Stimulated activated naive CD4-positive, alpha-beta T cell (primary cell): ENCODE results near the gene VTI1B.
"Not testable (repeated sequence)": the region's sequence is repeated elsewhere in the genome, so short reads cannot be mapped to it uniquely, and the experiment has no call there.

Experiments
- DNase-seq, 6 experiments: peaks; one replicate each; lab custom pipeline; 2025; lab: John Stamatoyannopoulos, UW

Gene VTI1B, protein sequence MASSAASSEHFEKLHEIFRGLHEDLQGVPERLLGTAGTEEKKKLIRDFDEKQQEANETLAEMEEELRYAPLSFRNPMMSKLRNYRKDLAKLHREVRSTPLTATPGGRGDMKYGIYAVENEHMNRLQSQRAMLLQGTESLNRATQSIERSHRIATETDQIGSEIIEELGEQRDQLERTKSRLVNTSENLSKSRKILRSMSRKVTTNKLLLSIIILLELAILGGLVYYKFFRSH

DNA sequence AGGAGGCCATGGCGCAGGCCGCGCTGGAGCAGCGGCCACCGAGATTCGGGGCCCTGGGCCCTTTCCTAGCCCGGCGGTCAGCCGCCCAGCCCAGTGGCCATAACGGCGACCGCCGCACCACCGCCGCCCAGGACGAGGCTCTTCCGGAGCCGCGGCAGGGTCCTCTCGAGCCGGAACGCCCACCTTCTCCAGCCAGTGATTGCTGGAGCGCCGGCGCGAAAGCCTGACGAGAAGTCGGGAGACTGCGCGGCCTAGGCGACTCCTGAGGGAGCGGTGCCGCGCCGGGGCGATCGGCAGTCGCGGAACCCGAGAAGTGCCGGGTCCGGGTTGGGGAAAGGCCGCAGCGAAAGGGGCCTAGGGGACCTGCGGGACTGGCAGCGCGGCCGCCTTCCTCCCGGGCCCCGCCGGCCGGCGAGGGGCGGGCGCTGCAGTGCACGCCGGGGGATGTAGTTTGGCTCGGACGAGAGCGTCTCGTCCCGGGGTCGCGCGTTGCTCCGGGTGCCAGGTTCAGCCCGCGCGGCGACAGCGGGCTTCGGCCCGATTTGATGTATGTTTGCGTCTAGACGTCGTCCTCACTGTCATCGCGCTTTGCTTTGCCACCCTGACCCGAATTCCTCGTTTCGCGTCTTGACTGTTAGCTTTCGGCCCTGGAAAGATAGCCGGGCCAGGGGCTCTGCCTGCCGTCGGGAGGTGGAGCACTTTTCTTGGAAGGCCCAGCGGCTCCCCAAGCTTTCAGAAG is at the start of gene VTI1B:
Gene VTI1B (minus strand): TSS at position 153 of the 739 bp plus-strand sequence. CDS start 143 bp downstream, at position 10.
- peak; percentile 64 to 91 (median 80) for DNase-seq

DNA sequence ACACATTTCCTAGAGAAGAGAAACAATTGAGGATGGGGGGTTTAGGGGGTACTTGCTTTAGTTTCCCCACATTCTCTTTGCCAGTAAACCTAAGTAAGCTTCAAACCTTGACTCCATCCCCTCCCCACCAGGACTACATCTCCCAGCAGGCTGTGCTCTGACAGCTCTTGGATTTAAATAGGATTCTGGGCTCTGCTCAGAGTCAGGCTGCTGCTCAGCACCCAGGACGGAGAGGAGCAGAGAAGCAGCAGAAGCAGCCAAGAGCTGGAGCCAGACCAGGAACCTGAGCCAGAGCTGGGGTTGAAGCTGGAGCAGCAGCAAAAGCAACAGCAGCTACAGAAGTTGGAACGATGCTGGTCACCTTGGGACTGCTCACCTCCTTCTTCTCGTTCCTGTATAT is 47.9 kb upstream of the VTI1B start:
- no peak for DNase-seq

DNA sequence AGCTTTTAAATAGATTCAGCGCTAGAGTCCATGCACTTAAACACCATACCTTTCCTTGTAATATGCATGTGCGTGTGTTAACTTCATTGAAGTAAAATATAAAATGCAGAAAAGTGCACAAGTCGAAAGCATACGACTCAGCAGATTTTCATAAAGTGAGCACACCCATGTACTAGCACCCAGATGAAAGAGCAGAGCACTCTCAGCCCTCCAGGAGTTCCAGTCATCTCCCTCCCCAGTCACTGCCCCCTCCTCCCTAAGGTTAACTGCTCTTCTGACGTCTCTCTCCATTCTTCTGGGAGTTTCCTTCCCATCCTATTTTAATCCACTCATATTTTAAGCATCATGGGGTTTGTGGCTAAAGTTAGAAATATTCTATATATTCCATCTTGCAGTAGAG is 47.4 kb upstream of the VTI1B start:
- DNase-seq, result no peak

DNA sequence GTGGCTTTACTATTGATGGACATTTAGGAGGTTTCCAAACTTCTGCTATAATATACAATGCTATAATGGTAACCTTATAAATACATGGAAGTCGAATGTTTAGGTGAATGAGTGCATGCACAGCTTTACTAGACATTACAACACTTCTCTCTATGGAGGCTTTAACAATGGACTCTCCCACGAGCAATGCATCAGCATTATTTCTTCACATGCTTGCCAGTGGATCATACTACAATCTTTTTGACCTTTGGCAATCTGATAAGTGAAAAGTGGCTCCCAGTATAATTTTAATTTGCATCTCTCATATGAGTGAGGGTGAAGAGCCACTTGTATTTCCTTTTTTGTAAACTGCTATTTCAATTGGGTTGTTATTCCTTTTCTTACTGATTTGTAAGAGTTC is 45.4 kb upstream of the VTI1B start:
- no peak for DNase-seq

DNA sequence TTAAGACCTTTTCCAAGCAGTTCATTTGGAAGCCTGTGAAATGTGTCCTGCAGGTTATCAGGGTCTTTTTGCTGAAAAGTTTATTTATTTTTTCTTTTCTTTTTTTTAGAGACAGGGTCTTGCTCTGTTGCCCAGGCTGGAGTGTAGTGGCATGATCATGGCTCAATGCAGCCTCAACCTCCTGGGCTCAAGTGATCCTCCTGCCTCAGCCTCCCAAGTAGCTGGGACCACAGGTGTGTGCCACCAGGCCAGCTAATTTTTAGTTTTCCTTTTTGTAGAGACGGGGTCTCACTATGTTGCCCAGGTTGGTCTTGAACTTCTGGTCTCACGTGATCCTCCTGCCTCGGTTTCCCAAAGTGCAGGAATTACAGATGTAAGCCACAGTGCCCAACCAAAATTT is 45.0 kb upstream of the VTI1B start:
- DNase-seq, result not testable (repeated sequence)

DNA sequence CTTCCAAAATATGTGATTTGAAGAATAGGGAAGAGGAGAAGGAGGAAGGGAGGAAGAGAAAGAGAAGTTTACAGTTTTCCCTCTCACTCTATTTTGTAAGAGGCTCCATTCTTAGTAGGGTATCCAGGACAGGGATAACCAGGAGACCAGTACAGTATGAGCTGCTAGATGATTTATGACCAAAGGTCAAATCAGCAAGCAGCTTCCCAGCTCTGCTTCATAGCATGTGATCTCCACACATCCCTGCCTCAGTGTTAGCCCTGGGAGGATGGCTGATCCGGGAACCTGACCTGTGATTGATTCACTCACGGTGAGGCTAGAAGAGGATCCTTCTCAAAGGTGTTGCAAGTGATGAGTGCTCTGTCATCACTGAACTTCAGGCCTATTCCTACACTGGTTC is 43.8 kb upstream of the VTI1B start:
- DNase-seq, result no peak

DNA sequence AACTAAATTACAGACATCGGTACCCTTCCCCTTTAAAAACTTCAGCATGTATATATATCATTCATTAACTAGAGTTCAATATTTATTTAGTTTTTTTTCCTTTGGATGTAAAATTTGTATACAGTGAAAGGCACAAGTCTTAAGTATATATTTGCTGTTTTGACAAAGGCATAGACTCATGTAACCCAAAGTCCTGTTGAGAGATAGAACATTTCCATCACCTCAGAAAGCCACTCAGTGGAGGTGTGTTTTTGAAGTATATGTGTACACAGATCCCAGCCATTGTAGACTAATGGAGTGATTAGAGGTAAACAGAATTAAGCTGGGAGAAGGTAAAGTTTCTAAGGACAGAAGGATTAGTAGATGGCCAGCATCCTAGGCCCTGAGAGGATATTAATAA is 42.6 kb upstream of the VTI1B start:
- DNase-seq, result no peak

DNA sequence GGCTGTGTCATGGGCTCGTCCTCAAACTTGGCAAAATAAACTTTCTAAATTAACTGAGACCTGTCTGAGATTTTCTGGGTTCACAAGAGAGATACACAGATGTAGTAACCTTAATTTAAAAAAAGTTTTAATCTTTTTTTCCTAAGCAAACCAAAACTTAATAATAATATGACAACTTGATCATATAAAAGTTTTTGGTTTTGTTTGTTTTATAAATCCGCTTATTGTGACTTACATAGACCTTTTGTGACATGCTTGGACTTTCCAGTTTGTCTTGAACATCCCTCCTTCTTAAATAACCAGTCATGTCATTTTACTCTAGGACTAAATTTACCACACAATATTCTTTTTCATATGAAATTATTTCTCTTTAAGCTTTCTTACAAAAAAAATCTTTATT is 35.8 kb upstream of the VTI1B start:
- no peak for DNase-seq

DNA sequence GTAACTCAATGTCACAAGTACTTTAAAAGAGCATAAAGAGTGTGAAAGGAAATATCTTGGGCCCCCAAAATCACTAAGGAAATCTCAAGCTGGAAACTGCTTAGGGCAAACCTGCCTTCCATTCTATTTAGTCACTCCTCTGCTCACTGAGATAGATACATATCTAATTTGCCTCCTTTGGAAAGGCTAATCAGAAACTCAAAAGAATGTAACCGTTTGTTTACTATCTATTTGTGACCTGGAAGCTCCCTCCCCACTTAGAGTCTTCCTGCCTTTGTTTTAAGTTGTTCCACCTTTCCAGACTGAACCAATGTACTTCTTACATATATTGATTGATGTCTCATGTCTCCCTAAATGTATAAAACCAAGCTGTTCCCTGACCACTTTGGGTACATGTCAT is 35.4 kb upstream of the VTI1B start:
- DNase-seq, result not testable (repeated sequence)

DNA sequence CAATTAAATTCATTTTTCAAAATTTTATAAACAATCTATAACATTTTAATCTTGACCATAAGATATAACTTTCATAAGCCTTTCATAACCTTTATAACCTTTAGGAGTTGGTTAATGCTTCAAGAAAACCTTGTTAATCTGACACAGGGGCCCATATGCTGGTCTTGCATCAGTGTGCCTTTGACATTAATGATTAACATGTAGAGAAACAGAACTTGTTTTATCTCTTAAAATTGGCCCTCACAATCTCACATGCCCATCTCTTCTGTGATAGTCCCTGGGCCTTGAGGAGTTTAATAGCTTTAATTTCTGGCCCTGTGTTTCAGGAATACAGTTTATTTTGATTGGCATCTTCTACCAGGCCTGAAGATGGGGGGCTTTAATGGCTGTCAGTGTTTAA is 34.9 kb upstream of the VTI1B start:
- not testable (repeated sequence) for DNase-seq

DNA sequence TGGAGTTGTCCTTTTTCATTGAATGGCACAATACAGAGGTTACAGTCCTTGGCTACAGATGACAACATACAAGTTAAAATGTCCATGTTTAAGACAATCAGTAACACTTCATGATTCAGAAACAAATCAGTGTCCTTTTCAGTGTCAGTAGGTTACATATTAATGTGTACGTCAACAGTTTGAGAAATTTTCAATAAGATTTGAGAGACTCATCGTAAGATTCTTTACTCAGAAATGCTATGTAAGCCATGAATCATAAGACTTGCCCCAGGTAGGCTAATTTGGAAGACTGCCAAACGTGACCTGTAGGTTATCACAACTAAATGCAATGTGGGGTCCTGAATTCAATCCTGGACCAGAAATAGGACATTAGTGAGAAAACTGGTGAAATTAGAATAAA is 30.8 kb upstream of the VTI1B start:
- no peak for DNase-seq

DNA sequence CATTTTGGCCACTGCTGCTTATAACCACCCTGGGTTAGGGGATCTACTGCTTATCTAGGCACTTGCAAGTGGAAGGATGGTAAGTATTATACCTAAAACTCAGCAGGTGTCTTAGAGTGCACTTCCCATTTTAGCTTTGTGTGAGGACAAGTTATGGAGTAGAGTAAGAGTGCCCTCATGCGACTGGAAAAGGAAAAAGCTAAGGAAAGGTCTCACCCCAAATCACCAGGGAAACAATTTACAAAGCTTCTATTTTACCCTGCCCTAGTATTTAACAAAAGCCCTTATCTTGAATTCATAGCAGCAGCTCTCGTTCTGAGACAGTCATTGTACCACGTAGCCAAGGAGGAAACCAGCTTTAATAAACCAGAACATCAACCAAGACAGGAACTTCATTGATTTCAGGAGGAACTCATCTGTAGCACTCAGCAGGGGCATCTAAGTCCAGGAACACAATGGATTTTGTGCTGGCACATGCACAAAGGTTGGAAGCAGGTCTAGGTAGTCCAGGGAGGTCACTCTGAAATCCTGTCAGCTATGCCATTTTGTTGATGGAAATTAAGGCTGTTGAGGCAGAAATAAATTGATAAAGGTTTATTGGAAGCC is 30.2 kb upstream of the VTI1B start:
- DNase-seq, result peak in 4 of 6 experiments; percentile 4 to 64 (median 48)

DNA sequence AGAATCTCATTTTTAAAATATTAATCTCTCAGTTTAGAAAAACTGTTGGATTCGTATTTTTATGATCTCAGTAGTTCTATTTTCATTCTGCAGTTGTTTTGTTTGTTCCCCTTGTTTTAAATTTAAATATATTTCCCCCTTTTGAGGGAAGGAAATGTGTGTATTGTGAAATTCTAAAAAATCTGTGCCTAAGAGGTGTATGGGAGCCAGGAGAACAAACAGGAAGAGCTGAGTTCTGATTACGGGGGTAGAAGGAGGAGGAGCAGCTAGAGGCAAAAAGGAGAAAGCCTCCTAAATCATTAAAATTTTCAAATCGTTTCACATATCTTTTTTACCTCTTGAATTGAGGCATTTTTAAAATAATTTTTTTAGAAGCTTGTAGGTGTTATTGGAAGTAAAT is 29.6 kb upstream of the VTI1B start:
- no peak for DNase-seq

DNA sequence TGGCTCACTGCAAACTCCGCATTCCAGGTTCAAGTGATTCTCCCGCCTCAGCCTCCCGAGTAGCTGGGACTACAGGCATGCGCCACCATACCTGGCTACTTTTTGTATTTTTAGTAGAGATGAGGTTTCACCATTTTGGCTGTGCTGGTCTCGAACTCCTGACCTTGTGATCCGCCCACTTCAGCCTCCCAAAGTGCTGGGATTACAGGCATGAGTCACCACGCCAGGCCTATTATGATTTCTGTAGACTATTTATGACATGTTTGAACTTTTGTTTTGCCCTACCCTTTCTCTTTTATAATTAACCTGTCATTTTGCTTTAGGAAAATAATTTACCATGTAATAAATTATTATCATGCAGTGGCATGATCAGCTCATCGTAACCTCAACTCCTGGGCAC is 27.1 kb upstream of the VTI1B start, which contains the start of gene RDH12:
Gene RDH12 (plus strand): TSS at position 395 of the 400 bp plus-strand sequence. CDS start 20,757 bp downstream, outside the sequence.
- DNase-seq, result not testable (repeated sequence)

DNA sequence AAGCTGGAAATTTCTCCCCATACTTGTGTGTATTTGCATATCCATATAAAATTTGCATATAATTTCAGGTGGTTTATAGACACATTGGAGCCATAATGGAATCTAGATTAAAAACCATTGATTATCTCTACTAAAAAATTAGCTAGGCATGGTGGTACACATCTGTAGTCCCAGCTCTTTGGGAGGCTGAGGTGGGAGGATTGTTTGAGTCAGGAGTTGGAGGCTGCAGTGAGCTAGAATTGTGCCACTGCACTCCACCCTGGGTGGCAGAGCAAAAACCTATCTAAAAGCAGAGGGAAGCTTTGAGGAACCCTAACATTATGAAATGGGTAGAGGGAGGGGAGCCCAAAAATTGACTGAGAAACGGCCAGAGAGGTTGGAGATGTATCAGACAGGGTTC is 23.7 kb upstream of the VTI1B start:
- DNase-seq, result no peak

DNA sequence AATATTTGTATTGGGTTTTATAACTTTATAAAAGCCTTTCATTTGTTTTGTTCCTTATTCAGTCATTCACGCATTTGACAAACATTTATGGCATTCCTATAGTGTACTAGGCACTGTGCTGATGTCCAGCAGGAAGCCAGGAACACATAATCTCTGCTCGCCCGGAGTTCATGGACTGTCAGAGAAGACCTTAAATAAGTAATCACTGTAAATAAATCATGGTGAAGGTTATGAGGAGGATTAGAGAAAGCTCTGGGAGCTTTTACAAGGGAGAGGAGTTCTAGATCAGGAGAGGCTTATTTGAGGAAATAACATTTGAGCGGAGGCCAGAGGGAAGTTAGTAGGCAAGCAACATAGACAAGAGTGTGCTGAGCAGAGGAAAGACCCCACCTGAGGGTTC is 22.6 kb upstream of the VTI1B start:
- DNase-seq, result no peak

DNA sequence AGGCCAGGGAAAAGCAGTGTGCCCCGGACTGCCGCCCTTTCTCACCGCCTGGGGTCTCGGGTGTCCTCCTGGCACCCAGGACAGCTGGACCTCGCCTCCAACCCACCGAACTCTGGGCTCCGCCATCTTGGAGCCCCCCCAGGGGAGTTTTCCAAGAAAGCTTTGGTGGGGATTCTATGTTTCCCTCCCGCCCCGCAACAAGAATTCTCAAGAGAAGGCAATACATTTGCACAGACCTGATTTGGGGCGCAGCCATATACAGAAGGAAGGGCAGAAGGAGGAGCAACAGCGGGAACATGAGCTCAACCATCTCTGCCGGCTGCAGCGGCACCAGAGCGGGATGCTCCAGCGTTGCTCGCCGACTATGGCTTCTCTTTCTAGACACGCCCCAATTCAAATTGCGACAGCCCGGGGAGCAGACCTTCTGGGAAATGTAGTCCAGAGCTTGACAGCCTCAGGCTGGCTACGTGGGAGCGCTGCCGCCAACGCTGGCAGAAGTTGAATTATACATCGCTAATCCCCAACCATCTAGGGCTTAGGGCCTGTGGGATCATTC is 21.0 kb upstream of the VTI1B start, which contains the start of gene RDH11:
Gene RDH11 (minus strand): TSS at position 371 of the 556 bp plus-strand sequence. CDS start 61 bp downstream, at position 310.
- DNase-seq, result peak; percentile 61 to 83 (median 79)

DNA sequence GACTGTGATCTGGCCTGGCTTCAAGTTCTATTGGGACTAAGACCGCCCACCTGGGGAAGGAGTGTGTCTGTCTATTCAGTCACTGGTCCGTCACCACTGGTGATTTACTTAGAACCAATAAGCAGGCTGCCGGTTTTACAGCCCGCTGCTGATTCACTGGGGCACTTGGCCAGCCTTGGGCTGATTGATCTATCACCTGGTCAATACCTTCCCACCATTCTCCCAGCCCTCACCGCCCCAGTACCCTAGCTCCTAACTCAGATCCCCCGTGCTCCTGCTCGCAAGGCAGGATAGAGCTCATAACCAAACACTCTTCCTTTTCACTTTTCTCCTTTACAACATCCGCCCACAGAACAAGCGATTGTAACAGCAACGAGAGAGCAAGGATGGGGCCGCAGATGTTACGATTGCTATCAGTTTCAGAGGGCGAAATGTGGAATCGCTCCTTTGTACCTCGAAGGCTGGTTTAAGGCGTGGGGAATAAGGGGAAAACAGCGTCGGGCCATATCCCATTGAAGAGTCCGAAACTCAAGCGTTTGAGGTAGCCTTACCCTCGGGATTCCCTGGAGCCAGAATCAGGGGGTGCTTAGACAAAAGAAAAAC is 20.5 kb upstream of the VTI1B start:
- DNase-seq, result peak; percentile 24 to 68 (median 44)

DNA sequence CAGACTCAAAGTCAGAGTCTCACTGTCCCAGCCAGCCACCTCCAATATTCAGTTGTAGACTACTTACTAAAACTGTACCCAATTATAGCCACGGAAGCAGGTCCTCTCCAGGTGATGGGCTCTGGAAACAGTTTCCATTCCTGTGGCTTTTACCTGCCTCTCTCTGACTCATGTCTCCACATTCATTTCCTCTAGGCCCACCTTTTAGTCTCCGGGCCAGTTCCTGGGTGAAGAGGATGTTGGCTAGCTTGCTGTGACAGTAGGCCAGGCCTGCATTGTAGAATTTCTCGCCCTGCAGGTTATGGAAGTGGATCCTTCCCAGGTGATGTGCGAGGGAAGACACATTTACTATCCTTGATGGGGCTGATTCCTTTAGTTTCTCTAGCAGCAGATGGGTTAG is 15.6 kb upstream of the VTI1B start:
- DNase-seq, result no peak

DNA sequence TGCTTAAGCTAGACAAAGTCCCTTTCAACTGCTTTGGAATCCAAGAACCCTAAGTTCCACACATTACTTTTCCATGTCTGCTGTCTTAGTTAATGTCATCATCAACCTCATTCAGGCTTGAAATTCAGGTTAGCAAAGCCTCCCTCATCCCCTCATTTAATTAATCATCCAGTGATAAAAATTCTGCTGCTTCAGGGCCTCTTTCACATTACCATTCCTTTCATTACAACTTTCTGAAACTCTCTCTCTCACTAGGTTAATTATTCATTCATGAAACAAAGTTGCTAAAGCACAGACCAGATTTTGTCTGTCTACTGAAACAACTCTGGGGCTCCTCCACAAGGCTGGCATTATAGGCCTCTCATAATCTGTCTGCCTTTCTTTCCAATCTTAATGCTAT is 9.4 kb upstream of the VTI1B start:
- no peak for DNase-seq

DNA sequence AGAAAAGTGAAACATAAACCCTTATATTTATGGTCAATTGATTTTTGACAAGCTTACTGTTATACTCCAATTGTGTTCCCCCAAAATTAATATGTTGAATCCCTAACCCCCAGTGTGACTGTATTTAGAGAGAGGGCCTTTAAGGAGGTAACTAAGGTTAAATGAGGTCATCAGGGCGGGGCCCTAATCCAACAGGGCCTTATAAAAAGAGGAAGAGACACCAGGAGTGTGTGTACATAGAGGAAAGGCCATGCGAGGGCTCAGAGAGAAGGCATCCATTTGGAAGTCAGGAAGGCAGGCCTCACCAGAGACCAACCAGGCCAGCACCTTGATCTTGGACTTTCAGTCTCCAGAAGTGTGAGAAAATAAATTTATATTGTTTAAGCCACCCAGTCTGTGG is 6.5 kb upstream of the VTI1B start:
- no peak for DNase-seq

DNA sequence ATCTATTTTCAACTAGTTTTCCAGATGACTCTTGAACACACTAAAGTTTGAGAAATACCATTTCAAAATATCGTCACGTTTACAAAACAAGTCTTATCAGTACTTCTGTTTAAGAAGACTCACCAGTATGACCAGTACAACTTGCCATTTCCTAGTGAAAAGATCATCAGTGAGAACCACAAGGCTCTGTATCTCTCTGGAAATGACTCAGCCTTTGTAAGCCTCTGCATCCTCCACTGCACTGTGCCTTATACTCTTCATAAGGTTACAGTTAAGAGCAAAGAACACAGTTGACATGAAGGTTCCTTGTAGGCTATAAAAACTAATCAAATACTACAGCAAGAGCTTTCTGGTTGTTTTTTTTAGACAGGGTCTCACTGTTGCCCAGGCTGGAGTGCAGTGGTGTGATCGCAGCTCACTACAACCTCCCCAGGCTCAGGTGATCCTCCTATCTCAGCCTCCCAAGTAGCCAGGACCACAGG is 5.7 kb upstream of the VTI1B start:
- no peak for DNase-seq
